ENCODE results near the gene BIRC7.

BIRC7 gene

DNA sequence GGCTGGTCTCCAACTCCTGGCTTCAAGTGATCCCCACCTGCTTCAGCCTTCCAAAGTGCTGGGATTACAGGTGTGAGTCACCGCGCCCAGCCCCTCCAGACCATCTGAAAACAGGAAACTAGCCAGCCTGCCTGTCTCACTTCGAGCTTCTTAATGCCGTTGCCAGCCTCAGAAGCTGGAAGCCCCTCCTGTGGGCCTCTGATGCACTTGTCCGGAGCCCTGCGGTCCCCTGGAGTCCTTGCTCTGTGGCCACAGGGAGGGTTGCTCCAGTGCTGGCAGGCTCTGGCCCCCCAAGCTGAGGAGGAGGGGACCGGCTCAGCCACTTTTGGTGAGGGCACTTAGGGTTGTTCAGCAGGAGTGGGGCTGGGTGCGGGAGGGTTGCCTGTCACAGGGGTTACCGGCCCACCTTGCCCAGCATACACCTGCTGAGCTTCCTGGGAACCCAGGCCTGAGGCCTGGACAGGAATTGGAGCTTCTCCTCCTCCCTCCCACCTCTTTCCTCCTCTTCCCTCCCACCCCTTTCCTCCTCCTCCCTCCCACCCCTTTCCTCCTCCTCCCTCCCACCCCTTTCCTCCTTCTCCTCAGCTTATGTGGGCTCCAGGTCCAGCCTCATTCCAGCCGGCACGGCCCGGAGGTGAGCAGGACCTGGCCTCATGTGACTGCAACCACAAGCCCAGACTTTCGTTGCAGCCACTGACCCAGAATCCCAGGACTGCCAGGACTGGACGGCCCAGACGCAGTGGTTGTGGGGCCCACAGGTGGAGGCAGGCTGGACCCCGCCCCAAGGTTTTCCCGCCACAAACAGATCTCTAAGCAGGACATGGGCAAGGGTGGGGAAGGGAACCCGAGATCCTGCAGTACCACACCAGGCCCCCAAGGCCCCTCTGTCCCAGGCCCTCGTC, 9.4 kb upstream of the BIRC7 start:
- DNase-seq = no peak

DNA sequence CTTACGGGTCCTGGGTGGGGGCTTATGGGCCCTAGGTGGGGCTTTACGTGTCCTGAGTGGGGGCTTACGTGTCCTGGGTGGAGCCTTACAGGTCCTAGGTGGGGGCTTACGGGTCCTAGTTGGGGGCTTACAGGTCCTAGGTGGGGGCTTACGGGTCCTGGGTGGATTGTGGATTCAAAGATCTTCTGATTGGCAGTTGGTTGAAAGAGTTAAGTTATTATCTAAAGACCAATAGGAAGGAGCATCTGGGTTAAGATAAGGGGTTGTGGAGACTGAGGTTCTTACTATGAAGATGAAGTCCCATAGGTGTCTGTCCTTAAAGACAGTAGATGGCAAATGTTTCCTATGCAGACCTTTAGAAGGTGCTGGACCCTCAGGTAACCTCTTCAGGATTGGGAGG, 8.4 kb upstream of the BIRC7 start:
- no peak for DNase-seq

DNA sequence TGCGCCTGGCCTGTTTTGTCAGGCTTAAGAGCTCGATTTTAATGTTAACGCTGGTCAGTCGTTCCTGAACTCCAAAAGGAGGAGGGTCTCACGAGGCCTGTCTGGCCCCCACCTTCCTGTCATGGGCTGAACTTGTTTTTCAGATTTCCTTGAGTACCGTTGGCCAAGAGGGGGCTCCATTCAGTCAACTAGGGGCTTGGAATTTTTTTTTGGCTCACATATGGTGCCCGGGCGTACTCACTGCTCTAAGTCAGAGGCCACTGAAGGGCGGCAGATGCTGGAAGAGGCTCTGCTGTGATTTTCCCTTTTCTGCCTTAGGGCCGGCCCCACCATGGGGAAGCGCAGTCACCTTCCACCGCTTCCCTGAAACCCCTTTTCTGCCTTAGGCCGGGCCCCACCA, 6.9 kb upstream of the BIRC7 start:
- peak in 1 of 2 experiments; percentile 67 for DNase-seq

DNA sequence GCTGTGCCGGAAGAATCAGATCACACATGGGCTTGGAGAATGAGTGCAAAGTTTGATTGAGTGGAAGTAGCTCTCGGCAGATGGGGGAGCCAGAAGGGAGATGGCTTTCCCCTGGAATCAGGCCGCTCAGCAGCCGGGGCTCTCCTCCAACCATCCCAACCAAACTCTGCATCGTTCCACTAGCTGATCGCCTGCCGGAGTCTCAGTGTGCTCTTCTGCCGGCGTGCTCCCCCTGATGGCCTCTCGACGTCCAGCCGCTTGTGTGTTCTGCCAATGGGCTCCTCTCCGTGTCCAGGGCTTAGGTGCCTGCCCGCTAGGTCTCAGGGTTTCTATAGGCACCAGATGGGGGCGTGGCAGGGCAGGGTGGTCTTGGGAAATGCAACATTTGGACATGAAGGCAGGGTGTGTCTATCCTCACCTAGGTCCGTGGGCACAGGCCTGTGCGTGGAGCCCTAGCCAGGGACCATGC, 4.9 kb upstream of the BIRC7 start:
- DNase-seq = peak in 1 of 2 experiments; percentile 69

DNA sequence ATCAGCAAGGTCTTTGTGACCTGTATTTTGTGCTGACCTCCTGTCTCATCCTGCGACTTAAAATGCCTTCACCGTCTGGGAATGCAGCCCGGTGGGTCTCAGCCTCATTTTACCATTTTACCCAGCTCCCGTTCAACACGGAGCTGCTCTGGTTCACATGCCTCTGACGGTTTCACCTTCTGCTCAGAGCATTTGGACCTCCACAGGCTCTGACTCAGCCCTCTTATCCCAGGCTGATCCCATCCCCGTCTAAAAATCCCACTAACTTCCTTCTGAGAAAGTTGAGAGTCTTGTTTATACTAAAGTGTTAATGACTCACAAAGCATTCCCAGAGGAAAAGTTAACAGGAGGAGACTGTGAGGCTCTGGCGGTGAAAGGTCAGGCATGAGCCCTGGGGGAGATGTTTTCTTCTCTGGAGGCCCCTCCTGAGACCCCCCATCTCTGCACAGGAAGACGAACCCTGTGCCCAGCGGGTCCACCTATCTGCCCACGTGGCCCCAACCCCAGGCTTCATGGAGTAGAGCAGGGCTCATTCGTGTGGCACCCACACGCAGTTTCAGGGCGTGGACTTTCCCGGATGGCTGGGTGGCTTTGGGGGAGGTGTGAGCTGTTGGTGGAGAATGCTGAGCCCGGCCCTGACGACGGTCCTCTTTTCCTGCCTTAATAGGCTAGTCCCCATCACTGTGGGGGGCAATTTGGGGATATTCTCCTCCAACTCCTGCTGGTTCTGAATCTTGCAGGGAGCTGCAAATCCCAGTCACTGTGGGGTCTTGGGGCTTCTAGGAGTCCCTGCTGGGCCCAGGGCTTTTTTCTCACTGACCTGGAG, 3.3 kb upstream of the BIRC7 start:
- no peak for DNase-seq

DNA sequence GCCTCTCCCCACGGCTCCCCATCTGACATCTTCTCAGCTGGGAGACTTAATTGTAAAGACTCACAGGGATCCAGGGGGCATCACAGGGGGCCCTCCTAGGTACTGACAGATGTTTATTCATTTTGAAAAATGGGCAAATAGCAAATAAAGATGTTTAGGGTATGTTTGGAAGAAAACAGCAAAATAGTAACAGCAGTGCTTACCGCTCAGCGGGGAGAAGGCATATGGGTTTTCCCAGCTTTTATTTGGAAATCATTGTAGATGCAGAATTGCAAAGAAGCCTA, 2.7 kb upstream of the BIRC7 start:
- no peak for DNase-seq

DNA sequence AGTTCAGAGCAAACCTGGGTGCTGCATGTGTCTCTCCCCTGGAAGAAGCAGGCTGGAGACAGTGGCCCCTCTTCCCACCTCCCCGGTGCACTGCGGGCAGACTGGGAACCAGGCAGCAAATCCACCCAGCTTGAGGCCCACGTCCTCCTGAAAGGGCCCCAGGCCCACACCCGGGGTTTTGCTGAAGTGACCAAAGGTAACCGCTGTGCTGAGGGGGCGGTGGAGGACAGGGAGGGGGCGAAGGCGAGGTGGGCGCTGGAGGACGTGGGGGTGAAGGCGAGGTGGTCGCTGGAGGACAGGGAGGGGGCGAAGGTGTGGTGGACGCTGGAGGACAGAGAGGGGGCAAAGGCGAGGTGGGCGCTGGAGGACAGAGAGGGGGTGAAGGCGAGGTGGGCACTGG, 1.8 kb upstream of the BIRC7 start:
- DNase-seq = no peak

DNA sequence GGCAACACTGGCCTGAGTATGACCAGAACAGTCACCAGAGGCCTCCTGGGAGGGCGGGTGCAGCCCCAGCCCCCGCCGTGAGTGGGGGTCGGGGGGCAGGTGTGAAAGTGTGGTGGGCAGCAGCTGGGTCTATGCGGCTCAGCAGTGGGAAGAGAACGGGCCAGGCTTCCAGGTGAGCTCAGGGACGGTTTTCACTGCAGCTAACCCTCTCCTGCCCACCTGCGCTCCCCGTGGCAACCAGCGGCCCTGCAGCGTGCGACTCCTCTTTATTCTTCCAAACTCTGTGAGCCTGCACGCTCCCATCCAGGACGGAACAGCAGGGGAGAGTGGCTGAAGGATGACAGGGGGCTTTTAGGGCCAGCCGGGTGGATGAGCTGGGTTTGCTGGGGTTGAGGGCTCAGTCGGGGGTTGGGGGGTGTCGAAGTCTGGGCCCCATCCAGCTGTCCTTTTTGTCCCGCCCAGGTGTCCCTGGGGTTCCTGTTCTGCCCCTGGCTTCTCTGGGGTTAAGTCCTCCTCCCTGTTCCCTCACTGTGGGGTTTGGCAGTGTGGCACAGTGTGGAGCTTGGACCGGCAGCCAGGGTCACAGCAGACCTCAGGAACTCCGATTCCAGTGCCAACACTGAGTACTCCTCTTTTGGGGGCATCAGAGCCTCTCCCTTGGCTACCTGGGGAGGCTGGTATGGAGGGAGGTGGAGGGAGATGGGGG, 859 bp upstream of the BIRC7 start:
- peak in 1 of 2 experiments; percentile 33 for DNase-seq

DNA sequence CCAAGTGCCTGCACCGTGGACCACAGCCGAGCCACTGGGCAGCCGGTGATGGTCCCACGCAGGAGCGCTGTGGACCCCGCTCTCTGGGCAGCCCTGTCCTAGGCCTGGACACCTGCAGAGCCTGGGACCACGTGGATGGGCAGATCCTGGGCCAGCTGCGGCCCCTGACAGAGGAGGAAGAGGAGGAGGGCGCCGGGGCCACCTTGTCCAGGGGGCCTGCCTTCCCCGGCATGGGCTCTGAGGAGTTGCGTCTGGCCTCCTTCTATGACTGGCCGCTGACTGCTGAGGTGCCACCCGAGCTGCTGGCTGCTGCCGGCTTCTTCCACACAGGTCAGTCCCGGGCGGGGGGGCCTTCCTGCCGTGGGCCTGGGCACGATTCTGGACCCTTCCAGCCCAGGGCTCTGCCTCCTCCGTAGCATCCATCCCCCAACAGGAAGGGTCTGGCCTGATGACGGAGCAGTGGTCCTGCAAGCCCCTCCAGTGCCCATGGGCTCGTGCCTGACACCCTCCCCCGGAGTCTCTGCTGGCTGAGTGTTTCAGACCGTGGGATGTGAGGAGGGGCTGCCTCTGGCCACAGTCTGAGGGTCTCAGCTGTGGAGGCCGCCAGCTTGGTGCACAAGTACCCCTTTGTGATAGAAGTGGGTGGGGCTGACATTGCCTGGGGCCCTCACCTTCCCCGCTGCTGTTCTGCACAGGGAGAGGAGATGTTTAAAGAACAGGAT, 572 bp downstream of the BIRC7 start:
- no peak for DNase-seq

DNA sequence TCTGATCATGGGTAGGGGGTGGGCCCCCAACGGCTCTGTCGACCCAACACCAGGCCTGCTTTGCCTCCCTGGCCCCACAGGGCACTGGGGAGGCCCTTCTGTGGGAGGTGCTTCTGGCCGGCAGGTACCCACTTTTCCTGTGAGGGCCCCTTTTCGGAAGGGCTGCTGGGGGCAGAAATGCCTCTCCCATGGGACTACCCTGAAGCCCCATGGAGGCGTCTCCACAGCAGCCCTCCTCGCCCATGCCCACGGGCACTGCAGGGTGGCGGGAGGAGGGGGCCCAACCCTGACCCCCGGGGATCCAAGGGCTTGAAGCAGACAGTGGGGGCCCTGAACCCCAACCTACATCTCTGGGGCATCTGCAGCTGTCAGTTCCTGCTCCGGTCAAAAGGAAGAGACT, 2.3 kb downstream of the BIRC7 start:
- DNase-seq = no peak

DNA sequence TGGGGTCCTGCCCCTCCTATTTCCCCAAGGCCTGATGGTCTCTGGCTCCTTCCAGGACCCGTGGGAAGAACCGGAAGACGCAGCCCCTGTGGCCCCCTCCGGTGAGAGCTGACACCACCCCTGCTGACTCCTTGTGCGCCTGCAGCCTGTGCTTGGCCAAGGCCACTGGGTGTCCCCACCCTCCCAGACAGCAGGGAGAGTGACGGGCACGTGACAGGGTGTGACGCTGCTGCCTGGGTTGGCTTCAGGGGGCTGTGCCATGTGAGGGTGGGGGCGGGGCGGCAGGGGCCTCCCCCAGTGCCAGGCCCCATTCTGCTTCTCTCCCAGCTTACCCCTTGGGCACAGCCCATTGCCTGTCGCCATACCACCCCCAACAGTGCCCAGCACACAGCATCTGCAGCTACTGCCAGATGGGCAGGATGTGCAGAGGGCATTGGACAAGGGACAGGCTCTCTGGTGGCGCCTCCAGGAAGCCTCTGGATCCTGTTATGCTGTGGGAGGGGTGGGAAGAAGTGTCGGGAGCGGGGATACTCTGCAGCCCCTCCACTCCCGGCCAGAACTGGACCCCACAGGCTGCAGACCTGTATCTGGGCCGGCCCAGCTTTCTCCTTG, 2.9 kb downstream of the BIRC7 start:
- DNase-seq = peak in 1 of 2 experiments; percentile 24

DNA sequence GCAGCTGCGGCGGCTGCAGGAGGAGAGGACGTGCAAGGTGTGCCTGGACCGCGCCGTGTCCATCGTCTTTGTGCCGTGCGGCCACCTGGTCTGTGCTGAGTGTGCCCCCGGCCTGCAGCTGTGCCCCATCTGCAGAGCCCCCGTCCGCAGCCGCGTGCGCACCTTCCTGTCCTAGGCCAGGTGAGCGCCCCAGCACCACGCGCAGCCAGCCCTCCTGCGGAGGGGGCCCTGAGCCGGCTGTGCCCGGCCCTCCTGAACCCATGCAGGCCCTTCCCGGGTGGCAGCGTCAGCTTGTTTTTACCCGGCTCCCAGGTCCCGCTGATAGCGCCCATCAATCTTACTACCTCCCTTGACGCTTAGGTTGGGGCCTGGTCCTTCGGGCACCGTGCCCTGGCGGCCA, 3.7 kb downstream of the BIRC7 start:
- DNase-seq = no peak

DNA sequence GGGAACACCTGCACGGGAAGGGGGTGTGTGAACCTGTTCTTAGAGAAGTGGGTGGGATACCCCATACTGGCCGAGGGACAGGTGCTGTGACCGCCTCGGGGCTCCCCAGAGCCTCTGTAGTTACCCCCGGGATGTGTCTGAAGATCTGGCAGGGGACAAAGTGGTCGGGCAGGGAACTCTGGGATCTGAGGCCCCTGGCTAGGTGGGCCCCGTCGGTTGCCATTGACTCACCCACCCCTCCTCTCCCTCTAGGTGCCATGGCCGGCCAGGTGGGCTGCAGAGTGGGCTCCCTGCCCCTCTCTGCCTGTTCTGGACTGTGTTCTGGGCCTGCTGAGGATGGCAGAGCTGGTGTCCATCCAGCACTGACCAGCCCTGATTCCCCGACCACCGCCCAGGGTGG, 4.3 kb downstream of the BIRC7 start:
- DNase-seq = no peak

DNA sequence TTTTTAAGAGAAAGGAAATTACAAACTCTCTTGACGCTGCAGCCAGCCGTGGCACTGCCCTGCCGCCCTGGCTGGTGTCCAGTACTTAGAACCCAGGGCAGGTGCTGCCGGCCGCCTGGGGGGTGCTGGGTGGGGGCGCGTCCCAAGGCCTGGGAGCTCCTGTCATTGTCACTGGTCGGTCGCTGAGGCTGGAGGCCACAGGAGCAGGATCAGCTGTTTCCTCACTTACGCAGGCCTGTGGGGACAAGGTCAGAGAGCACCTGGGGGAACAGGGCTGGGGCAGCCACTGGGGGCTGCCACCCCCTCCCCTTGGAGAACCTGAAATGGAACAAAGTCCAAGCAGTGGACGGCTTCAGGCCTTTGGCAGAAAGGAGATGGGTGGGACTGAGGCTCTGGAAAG, 5.6 kb downstream of the BIRC7 start:
- DNase-seq = no peak

DNA sequence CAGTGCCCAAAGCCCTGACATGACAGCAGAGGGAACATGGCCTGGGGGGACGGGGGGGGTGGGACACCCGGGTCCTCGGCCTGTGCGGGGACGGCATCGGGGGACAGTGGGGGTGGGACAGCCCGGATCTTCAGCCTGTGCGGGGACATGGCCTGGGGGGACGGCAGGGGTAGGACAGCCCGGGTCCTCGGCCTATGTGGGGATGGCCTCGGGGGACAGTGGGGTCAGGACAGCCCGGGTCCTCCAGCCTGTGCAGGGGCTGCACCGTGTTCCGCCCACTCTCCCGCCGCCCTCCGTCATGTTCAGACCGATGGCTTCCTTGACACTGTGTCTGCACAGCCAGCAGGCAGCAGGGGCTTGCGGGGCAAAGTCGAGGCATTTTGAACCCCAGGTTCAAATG, 7.0 kb downstream of the BIRC7 start:
- DNase-seq = no peak

DNA sequence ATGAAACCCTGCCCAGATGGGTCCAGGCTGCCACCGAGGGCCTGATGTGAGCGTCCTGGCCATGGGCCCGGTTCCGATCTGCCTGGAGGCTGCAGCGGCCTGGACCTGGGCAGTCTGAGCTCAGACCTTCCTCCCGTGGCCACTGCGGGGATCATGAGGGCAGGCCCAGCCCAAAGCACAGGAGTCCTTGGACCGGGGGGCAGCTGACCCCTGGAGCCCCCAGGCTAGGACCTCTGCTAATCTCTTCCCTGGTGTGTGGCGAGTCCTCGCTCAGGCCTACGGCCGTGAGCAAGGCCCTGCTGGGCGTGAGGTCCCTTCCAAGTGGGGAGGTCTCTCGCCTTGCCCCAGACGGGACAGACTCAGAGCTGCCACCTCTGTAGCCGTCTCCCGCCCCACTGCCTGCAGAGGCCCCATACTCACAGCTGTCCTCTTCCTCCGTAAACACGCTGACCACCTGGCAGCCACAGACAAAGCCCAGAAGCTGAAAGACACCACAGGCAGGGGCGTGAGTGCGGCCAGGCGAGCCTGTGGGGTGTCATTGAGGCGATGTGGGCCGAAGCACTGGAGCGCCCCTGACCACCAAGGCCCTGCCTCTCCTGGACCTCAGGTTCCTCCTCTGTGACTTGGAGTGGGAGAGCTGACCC, 8.0 kb downstream of the BIRC7 start:
- no peak for DNase-seq

DNA sequence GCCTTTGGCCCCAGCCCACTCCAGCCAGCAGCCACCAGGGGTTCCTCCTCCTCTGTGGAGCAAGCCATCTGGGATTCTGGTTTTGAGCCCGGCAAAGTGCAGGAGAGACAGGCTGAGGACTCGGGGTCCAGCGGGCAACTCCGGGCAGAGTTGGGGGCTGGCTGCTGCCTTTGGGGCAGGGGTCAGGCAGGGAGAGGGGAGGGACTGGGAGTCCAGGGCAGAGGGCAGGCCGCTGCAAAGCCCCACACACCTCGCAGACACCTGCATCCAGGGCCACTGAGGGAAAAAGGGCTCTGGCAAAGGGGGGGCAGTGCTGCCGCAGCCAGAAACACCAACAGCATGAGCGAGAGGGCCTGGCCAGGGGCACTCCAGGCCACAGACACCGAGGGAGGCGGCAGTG, 8.8 kb downstream of the BIRC7 start:
- no peak for DNase-seq

DNA sequence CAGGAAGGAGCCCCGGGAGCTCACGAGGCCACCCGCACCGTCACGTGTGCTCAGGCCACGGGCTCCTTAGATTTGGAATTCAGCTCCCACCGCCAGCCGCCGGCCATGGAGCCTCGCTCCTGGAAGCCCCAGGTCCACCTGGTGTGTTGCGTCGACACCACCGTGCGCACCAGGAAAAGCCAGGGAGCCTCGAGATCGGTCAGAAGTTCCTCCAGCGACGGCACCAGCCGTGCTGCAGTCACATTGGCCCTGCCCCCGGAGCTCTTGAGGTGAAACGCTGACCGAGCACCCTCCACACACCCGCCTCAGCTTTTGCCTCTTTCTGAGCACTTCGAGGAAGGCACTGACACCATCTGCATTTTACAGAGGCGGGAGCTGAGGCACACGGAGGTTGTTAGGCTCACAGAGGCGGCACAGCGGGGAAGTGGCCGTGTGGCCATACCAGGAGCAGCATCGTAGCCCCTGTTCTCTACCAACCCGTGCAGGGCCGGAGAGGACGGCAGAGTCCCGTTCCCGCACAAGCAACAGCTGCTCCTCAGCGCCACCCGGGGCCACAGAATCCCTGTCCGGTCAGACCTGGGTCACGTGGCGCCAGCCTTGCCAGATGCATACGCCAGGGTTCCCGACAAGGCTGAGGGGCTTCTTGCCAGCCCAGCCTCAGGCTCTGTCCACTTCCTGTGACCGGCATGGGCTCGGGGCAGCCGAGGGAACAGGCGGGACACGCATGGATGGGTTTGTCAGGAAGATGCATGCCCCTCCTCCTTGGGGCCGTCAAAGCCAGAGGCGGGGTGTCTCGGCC, 11.0 kb downstream of the BIRC7 start:
- peak in 1 of 2 experiments; percentile 42 for DNase-seq

DNA sequence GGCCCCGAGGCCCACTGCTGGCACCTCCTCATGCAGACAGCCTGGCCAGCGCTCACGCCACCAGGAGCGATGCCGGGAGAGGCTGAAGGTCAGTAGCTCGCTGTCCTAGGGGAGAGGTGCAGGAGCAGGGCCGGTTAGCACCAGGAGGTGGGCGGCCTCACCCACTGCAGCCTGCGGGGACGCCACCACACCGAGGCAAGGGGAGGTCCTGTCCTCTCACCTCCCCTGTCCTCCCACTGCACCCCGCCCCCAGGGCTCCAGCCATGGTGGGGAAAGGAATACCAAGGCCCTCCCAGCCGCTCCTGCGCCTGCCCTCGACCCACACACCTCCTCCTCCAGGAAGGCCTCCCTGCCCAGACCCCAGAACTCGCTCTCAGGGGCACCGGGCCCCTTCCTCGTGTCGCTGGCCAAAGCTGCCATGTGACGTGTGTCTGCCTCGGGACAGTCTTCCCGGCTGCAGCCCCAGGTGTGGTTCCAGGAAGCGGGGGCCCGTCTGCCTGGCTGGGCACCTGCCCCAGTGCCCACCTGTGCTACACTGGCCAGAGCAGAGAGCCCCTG, 12.0 kb downstream of the BIRC7 start:
- no peak for DNase-seq

DNA sequence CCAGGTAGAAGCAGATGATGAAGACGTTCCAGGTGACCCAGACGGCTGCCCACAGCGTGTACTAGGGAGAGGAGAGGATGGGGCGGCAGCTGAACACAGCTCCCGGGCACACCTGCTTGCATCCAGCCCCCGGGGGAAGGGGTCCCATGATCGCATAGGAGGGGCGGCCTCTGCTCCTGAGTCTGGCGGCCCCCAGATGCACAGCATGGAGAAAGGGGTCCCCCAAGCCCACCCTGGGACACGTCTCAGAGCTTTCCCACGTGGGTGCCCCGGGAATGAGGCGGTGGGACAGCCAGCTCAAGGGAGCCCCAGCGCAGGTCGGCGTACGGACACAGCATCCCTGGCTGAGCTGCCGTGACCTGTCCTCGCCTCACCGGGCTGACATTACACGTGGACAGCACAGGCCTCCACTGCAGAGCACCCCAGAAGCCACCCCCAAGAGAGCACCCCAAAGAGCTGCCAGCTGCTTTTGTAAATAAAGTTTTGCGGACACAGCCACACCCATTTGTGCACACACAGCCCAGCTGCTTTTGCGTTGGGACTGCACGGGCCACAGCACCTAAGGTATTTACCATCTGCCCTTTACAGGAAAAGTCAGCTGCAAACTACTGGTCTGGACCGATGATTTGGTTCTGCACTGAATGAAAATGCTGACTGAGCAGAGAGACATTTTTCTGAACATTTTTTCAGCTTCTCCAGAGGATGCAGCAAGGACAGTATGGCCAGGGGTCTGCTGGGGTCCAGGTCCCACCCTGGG, 13.3 kb downstream of the BIRC7 start:
- DNase-seq = no peak
